Skeletal muscle tissue (tissue), 4 donors: ENCODE measurements around the gene CD276. TPM values are rescaled to one million over a fixed set of nuclear protein-coding genes. Genes with fewer than 3 reads are reported as not detected.

Source experiments
- H3K27ac ChIP-seq: one replicate; pipeline ENCODE4 v1.7.0; 2013; ENCODE audit warnings: mild to moderate bottlenecking, low read depth, low read length, inconsistent platforms
- H3K27me3 ChIP-seq, 3 donors: one replicate each; pipeline ENCODE4 v1.7.0; 2013; ENCODE audit warnings: low read length in 3 of 3; ENCODE audit not compliant: control insufficient read depth in 3 of 3, insufficient read depth in 3 of 3
- H3K36me3 ChIP-seq, 3 donors: one replicate each; pipeline ENCODE4 v1.7.0; 2013; ENCODE audit warnings: low read length in 3 of 3; ENCODE audit not compliant: control insufficient read depth in 3 of 3, insufficient read depth in 3 of 3
- H3K4me1 ChIP-seq, 3 donors: one replicate each; pipeline ENCODE4 v1.7.0; 2013; ENCODE audit warnings: low read length in 3 of 3, mild to moderate bottlenecking in 3 of 3; ENCODE audit not compliant: control insufficient read depth in 3 of 3, insufficient read depth in 3 of 3
- H3K4me3 ChIP-seq, 3 donors: one replicate each; pipeline ENCODE4 v1.7.0; 2013; ENCODE audit warnings: low read length in 3 of 3
- H3K9ac ChIP-seq, 3 donors: one replicate each; pipeline ENCODE4 v1.7.0; 2013; ENCODE audit warnings: low read length in 3 of 3, mild to moderate bottlenecking in 3 of 3, moderate library complexity in 2 of 3, low read depth in 1 of 3
- H3K9me3 ChIP-seq, 3 donors: one replicate each; pipeline ENCODE4 v1.7.0; 2013; ENCODE audit warnings: low read length in 3 of 3; ENCODE audit not compliant: control insufficient read depth in 3 of 3
- total RNA-seq: library from RNA; depleted of rRNA; stranded (reverse); fragments of >200 nt; gene quantifications from one replicate; pipeline ENCODE4 v1.2.3, GENCODE V29; 2014
- donor health status: Osteomylitis.

CD276 gene
- total RNA-seq, 1 donor from 2014 or later, result 40.7 TPM

GRCh38 chr15:73674587-73674986 is 9.6 kb upstream of the CD276 start:
- H3K27me3 ChIP-seq, result peaks cover 6 to 12% (median 9%) of the 10 kb centered on the region in 3 donors
- no peak overlapping the region for H3K9ac ChIP-seq
- no peaks in the 10 kb centered on the region for H3K36me3 ChIP-seq
- no peak overlapping the region for H3K27ac ChIP-seq
- H3K4me1 ChIP-seq, result peaks cover 0 to 5% (median 4%) of the 10 kb centered on the region in 3 donors
- no peaks in the 10 kb centered on the region for H3K9me3 ChIP-seq
- no peak overlapping the region for H3K4me3 ChIP-seq

- H3K27me3 ChIP-seq, result peaks cover 0 to 1% (median under 1%) of the 10 kb centered on the region in 3 donors
- H3K9ac ChIP-seq, result no peak overlapping the region
- peaks cover 0 to 5% (median 4%) of the 10 kb centered on the region in 3 donors for H3K4me1 ChIP-seq
- H3K27ac ChIP-seq, result no peak overlapping the region
- no peaks in the 10 kb centered on the region for H3K36me3 ChIP-seq
- no peak overlapping the region for H3K4me3 ChIP-seq
- no peaks in the 10 kb centered on the region for H3K9me3 ChIP-seq
These were observed 7.0 kb upstream of the CD276 start for GRCh38 chr15:73677146-73677607.

- H3K4me1 ChIP-seq, result peaks cover 0 to 5% (median 4%) of the 10 kb centered on the region in 3 donors
- H3K36me3 ChIP-seq, result no peaks in the 10 kb centered on the region
- H3K9me3 ChIP-seq, result no peaks in the 10 kb centered on the region
- no peak overlapping the region for H3K9ac ChIP-seq
- no peak overlapping the region for H3K27ac ChIP-seq
- H3K27me3 ChIP-seq, result no peaks in the 10 kb centered on the region
- no peak overlapping the region for H3K4me3 ChIP-seq
These were observed 6.5 kb upstream of the CD276 start for GRCh38 chr15:73677733-73678132.

GRCh38 chr15:73678498-73678897 is 5.7 kb upstream of the CD276 start:
- no peak overlapping the region for H3K4me3 ChIP-seq
- H3K4me1 ChIP-seq, result peaks cover under 1 to 10% (median 7%) of the 10 kb centered on the region in 3 donors
- no peak overlapping the region for H3K27ac ChIP-seq
- no peaks in the 10 kb centered on the region for H3K36me3 ChIP-seq
- no peak overlapping the region for H3K9ac ChIP-seq
- no peaks in the 10 kb centered on the region for H3K9me3 ChIP-seq
- no peaks in the 10 kb centered on the region for H3K27me3 ChIP-seq

GRCh38 chr15:73679180-73679579 is 5.0 kb upstream of the CD276 start:
- H3K4me1 ChIP-seq, result peaks cover 5 to 15% (median 12%) of the 10 kb centered on the region in 3 donors
- no peaks in the 10 kb centered on the region for H3K9me3 ChIP-seq
- H3K27me3 ChIP-seq, result no peaks in the 10 kb centered on the region
- H3K36me3 ChIP-seq, result no peaks in the 10 kb centered on the region
- no peak overlapping the region for H3K9ac ChIP-seq
- no peak overlapping the region for H3K4me3 ChIP-seq
- H3K27ac ChIP-seq, result no peak overlapping the region

GRCh38 chr15:73679964-73680363 is 4.2 kb upstream of the CD276 start:
- H3K36me3 ChIP-seq, result no peaks in the 10 kb centered on the region
- no peak overlapping the region for H3K9ac ChIP-seq
- H3K27me3 ChIP-seq, result no peaks in the 10 kb centered on the region
- no peak overlapping the region for H3K27ac ChIP-seq
- no peaks in the 10 kb centered on the region for H3K9me3 ChIP-seq
- peaks cover 8 to 18% (median 15%) of the 10 kb centered on the region in 3 donors for H3K4me1 ChIP-seq
- H3K4me3 ChIP-seq, result no peak overlapping the region

GRCh38 chr15:73680549-73680948 is 3.6 kb upstream of the CD276 start:
- H3K36me3 ChIP-seq, result no peaks in the 10 kb centered on the region
- no peaks in the 10 kb centered on the region for H3K27me3 ChIP-seq
- H3K27ac ChIP-seq, result no peak overlapping the region

GRCh38 chr15:73681063-73681462 is 3.1 kb upstream of the CD276 start:
- Histone ChIP-seq H3K27me3 (no peaks in the 10 kb centered on the region), H3K36me3 (no peaks in the 10 kb centered on the region), H3K9ac (no peak overlapping the region), H3K27ac (no peak overlapping the region), H3K9me3 (no peaks in the 10 kb centered on the region), H3K4me3 (no peak overlapping the region), H3K4me1 (peaks cover 16 to 25% (median 22%) of the 10 kb centered on the region in 3 donors)

More at GRCh38 chr15:73680549-73680948, 3.6 kb upstream of the CD276 start:
- no peak overlapping the region for H3K9ac ChIP-seq
- no peaks in the 10 kb centered on the region for H3K9me3 ChIP-seq
- no peak overlapping the region for H3K4me3 ChIP-seq
- peaks cover 11 to 20% (median 17%) of the 10 kb centered on the region in 3 donors for H3K4me1 ChIP-seq

GRCh38 chr15:73681856-73682599 is 2.2 kb upstream of the CD276 start:
- no peak overlapping the region for H3K27ac ChIP-seq

GRCh38 chr15:73682600-73683090 is 1.5 kb upstream of the CD276 start:
- H3K4me3 ChIP-seq, result no peak overlapping the region
- H3K27ac ChIP-seq, result peak overlapping the region; percentile 80
- H3K36me3 ChIP-seq, result no peaks in the 10 kb centered on the region
- H3K27me3 ChIP-seq, result no peaks in the 10 kb centered on the region
- H3K9me3 ChIP-seq, result no peaks in the 10 kb centered on the region
- peaks cover 25 to 36% (median 32%) of the 10 kb centered on the region in 3 donors for H3K4me1 ChIP-seq
- no peak overlapping the region for H3K9ac ChIP-seq

More at GRCh38 chr15:73681856-73682599, 2.2 kb upstream of the CD276 start:
- H3K4me1 ChIP-seq, result peaks cover 23 to 35% (median 32%) of the 10 kb centered on the region in 3 donors
- H3K27me3 ChIP-seq, result no peaks in the 10 kb centered on the region
- H3K9ac ChIP-seq, result no peak overlapping the region
- H3K9me3 ChIP-seq, result no peaks in the 10 kb centered on the region
- no peak overlapping the region for H3K4me3 ChIP-seq
- no peaks in the 10 kb centered on the region for H3K36me3 ChIP-seq
